ENCODE results near the gene MMP11. TPM values are rescaled to one million over a fixed set of nuclear protein-coding genes. Genes with fewer than 3 reads are reported as not detected.

The MMP11 gene
- total RNA-seq, 1 donor from 2014 or later: 3.9 TPM

- ATAC-seq (peak; percentile 71), DNase-seq (ENCODE audit: low spot score) (no peak)
- intact Hi-C loops (cut with DNase I): no loop called here
Measured at GRCh38 chr22:23790819-23791737, 18.4 kb downstream of the MMP11 start.

DNA sequence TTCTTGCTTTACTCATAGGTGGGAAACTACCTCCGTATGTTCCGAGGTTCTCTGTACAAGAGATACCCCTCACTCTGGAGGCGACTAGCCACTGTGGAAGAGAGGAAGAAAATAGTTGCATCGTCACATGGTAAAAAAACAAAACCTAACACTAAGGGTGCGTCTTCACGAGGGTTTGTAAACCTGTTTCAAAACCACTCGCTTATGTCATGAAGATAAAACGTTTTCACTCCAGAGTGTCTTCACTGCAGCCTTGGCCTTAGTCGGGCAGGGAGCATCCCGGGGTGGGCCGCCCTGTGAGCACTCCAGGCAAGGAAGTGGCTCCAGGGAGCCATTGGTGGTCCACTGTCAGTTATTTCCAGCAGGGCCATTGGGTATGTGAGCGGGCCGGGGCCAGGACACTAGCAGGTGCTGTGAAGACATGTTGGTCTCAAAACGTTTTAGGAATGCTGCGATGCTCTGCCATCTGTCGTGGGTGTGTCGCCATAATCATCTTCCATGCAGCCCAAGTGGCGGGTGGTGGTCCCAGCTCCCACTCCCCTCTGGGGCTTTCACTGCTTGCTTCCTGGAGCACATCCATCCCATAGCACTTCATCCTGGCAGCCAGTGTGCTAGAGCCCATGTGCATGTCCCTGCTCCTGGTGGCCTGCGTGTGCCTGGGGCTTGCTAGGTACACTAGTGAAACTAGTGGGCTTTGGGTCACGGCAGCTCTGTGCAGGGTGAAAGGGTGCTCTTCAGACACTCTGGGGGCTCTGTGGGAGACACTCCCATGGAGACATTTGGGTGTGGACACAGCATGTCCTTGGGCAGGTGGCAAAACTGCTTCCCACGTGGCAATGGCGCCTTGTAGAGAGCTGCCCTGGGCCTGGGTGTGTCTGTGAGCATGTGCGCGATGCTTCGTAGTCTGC lies 19.3 kb downstream of the MMP11 start:
- DNase-seq (ENCODE audit: low spot score) (no peak), ATAC-seq (peak; percentile 41)
- intact Hi-C loops (cut with DNase I): no loop called here

- DNase-seq (ENCODE audit: low spot score) (no peak), ATAC-seq (no peak)
- intact Hi-C loops (cut with DNase I): no loop called here
Measured at GRCh38 chr22:23793326-23793725, 20.7 kb downstream of the MMP11 start.

DNA sequence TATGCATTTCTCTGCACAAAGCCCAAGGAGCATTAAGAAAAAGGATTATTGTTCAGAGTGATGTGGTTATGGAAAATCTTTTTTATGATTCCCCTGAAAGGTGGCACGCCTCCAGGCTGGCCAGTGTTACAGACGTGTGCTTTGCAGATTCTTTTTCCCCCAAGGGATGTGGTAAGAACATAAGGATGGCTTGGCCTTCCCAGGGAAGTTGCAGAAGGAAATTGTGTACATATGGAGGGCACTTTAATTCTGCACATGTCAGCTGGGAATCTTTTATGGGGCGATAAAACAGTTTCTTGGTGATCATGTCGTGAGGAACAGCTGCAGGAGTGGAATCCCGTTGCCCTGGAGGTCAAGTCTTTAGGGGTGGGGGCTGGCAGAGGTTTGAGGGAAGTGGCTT lies 23.8 kb downstream of the MMP11 start:
- intact Hi-C loops (cut with DNase I): no loop called here
- ATAC-seq: peak; percentile 68
- no peak for DNase-seq (ENCODE audit: low spot score)

- no peak for ATAC-seq
- intact Hi-C loops (cut with DNase I): no loop called here
- DNase-seq (ENCODE audit: low spot score): no peak
Measured at GRCh38 chr22:23800297-23801237, 27.9 kb downstream of the MMP11 start.

- DNase-seq (ENCODE audit: low spot score) (no peak), ATAC-seq (no peak)
- intact Hi-C loops (cut with DNase I): no loop called here
Measured at GRCh38 chr22:23801238-23801821, 28.7 kb downstream of the MMP11 start.

GRCh38 chr22:23801886-23802377 lies 29.3 kb downstream of the MMP11 start:
- DNase-seq (ENCODE audit: low spot score) (no peak), ATAC-seq (no peak)
- intact Hi-C loops (cut with DNase I): no loop called here

DNA sequence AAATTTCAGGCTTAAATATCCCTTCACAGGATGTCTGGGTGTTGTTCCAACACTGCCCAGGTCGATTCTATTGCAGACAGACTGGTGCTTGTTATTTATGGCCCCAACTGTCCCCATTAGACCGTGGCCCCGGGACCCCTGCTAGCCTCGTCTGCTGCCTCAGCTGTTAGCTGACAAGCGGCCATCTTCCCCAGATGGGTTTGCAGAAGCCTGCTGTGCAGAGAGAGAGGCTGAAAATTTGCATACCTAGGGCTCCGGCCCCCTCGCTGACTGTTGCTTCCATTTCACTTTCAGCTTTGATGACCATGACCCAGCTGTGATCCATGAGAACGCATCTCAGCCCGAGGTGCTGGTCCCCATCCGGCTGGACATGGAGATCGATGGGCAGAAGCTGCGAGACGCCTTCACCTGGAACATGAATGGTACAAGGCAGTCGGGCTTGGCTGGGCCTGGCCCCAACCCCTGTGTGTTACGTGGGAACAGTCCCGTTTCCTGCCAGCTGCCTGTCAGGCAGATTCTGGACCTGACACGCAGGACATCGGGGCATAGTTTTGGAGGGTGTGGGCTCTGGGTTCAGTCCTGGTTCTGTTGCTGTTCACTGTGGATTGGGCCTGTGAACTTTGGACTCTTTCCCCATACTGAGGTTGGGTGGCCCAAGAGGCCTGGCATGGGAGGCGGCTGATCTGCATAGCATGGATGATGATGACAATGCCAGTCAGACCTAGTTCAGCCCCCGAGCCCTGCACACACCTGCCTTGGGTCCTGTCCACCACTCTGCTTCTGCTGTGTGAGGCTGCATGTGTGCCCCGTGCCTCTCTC lies 30.6 kb downstream of the MMP11 start:
- ATAC-seq (no peak), DNase-seq (ENCODE audit: low spot score) (no peak)
- intact Hi-C loops (cut with DNase I): no loop called here

- ATAC-seq (no peak), DNase-seq (ENCODE audit: low spot score) (no peak)
- intact Hi-C loops (cut with DNase I): no loop called here
Measured at GRCh38 chr22:23804781-23805291, 32.2 kb downstream of the MMP11 start.

DNA sequence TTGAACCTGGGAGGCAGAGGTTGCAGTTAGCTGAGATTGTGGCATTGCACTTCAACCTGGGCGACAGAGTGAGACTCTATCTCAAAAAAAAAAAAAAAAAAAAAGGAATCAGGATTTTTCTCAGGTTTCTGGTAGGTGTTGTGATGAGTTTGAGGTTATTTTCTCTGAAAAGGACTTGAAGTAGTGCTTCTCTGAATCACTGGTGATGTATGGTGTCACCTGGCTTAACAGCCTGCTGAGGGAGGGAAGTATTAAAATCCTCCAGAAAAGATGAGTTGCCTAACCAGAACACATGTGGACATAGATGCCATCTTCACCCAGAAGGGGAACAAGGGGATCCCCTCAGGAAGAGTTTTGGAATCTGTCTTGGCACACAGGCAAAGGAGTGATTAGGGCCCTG lies 34.2 kb downstream of the MMP11 start:
- DNase-seq (ENCODE audit: low spot score) (no peak), ATAC-seq (no peak)
- intact Hi-C loops (cut with DNase I): no loop called here

DNA sequence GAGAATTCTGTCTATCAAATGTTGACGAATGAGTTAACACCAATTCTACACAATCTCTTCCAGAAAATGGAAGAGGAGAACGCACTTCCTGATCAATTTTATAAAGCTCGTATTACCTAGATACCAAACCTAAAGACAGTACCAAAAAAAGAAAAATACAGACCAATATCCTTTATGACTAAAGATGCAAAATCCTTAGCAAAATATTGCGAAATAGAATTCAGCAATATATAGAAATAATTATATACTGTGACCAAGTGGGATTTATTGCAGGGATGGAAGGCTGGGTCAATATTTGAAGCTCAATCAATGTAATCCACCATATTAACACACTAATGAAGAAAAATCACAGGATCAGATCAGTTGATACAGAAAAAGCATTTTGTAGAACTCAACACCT lies 39.7 kb downstream of the MMP11 start:
- ATAC-seq (no peak), DNase-seq (ENCODE audit: low spot score) (no peak)
- intact Hi-C loops (cut with DNase I): no loop called here

DNA sequence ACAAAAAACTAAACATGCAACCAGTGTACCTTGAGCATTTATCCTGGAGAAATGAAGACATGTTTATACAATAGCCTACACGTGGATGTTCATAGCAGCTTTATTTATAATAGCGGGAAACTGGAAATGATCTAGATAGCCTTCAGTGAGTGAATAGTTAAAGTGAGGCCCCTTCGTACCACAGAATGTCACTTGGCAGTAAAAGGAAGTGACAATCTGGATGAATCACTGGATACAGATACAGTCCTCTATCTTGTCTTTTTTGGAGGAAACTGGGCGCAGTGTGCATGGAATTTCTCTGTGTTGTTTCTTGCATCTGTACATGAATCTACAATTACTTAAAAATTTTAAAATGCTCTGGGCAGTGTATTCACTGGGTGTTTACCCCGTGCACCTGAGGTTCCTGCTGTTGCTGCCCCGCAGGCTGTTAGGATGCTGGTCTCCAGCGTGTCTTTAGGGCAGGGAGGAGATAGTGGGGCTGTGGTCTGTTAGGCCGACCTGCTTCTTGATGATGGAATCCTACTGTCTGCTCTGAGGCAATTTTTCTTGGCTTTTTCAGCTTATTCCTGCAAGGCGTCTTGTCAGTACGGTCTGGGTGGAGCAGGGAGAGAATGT lies 43.0 kb downstream of the MMP11 start:
- ATAC-seq: no peak
- intact Hi-C loops (cut with DNase I): no loop called here
- DNase-seq (ENCODE audit: low spot score): no peak

- ATAC-seq: no peak
Measured at GRCh38 chr22:23816156-23816976, 43.7 kb downstream of the MMP11 start.

GRCh38 chr22:23817146-23817545 lies 44.5 kb downstream of the MMP11 start:
- no peak for DNase-seq (ENCODE audit: low spot score)
- intact Hi-C loops (cut with DNase I): no loop called here

More at GRCh38 chr22:23816156-23816976, 43.7 kb downstream of the MMP11 start:
- intact Hi-C loops (cut with DNase I): no loop called here
- DNase-seq (ENCODE audit: low spot score): no peak

GRCh38 chr22:23818541-23818940 lies 45.9 kb downstream of the MMP11 start:
- DNase-seq (ENCODE audit: low spot score) (no peak), ATAC-seq (no peak)
- intact Hi-C loops (cut with DNase I): no loop called here

More at GRCh38 chr22:23817146-23817545, 44.5 kb downstream of the MMP11 start:
- ATAC-seq: no peak

DNA sequence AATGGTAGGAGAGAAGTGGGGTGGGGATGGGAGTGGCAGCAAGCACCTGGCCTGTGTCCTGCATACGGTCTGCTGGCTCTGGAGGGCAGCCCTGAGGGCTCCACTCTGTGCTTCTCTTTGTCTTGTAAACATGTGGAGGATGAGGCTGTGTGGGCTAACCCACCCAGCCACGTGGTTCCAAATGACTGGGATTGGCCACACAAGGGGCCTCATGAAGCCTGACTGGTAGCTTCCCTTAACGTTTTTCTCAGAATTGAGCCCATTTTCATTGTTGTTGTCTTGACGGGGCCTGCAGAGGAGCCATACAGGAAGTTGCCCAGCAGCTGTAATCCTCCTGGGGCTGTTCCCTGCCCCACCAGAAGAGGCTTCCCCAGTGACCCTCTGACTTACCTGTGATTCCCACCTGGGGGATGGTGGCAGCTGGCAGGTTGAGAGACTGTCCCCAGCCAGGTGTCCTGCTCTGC lies 48.1 kb downstream of the MMP11 start:
- ATAC-seq: no peak
- intact Hi-C loops (cut with DNase I): no loop called here
- no peak for DNase-seq (ENCODE audit: low spot score)
